T-helper 2 cell (primary cell): ENCODE measurements around the gene AICDA.
"Not testable (repeated sequence)": the region's sequence is repeated elsewhere in the genome, so short reads cannot be mapped to it uniquely, and the experiment has no call there.

Source experiments
- DNase-seq, 5 experiments: peaks; one replicate each; pipeline versions ENCODE4 v3.0.0 to v3.0.0-alpha.2; 2012 to 2022

The AICDA gene

GRCh38 chr12:8609061-8609570 lies 3.5 kb downstream of the AICDA start:
- DNase-seq: peak in 1 of 5 experiments; percentile 9

GRCh38 chr12:8606890-8607289 lies 5.8 kb downstream of the AICDA start:
- no peak for DNase-seq

- no peak for DNase-seq
Measured at GRCh38 chr12:8605057-8605456, 7.6 kb downstream of the AICDA start.

- no peak for DNase-seq
Measured at GRCh38 chr12:8603856-8604255, 8.8 kb downstream of the AICDA start.

- DNase-seq: no peak
Measured at GRCh38 chr12:8603286-8603685, 9.4 kb downstream of the AICDA start.

GRCh38 chr12:8596561-8596960 lies 16.1 kb downstream of the AICDA start:
- DNase-seq: no peak

GRCh38 chr12:8594072-8594471 lies 18.6 kb downstream of the AICDA start:
- DNase-seq: no peak

GRCh38 chr12:8593246-8593645 lies 19.4 kb downstream of the AICDA start:
- no peak for DNase-seq

- no peak for DNase-seq
Measured at GRCh38 chr12:8590842-8591545, 21.7 kb downstream of the AICDA start.

GRCh38 chr12:8589679-8590078 lies 23.0 kb downstream of the AICDA start:
- no peak for DNase-seq

- not testable (repeated sequence) for DNase-seq
Measured at GRCh38 chr12:8584478-8584877, 28.2 kb downstream of the AICDA start.

- no peak for DNase-seq
Measured at GRCh38 chr12:8584004-8584403, 28.7 kb downstream of the AICDA start.

- no peak for DNase-seq
Measured at GRCh38 chr12:8581098-8581784, 31.4 kb downstream of the AICDA start.

GRCh38 chr12:8577879-8578278 lies 34.8 kb downstream of the AICDA start:
- DNase-seq: no peak

GRCh38 chr12:8572507-8572906 lies 40.2 kb downstream of the AICDA start:
- DNase-seq: peak in 1 of 5 experiments; percentile 10

GRCh38 chr12:8566525-8566924 lies 46.1 kb downstream of the AICDA start:
- no peak for DNase-seq

GRCh38 chr12:8566052-8566451 lies 46.6 kb downstream of the AICDA start:
- DNase-seq: not testable (repeated sequence)

- DNase-seq: no peak
Measured at GRCh38 chr12:8564656-8565055, 48.0 kb downstream of the AICDA start.

GRCh38 chr12:8563356-8563755 lies 49.3 kb downstream of the AICDA start:
- DNase-seq: no peak

- DNase-seq: no peak
Measured at GRCh38 chr12:8562310-8562709, 50.3 kb downstream of the AICDA start.

- DNase-seq: no peak
Measured at GRCh38 chr12:8561011-8561410, 51.6 kb downstream of the AICDA start.

GRCh38 chr12:8559676-8560075 lies 53.0 kb downstream of the AICDA start:
- no peak for DNase-seq

- no peak for DNase-seq
Measured at GRCh38 chr12:8556531-8557097, 56.0 kb downstream of the AICDA start.
